Panc1 (cell line): ENCODE results near the gene MED12L. TPM values are rescaled to one million over a fixed set of nuclear protein-coding genes. Genes with fewer than 3 reads are reported as not detected.

Source experiments
- ATAC-seq: fragments of 200-7000 bp; cut with Tn5 transposase; 2 replicates; pipeline ENCODE4 v1.9.1; 2020; ENCODE audit warnings: mild to moderate bottlenecking, moderate library complexity
- BruUV-seq: library from RNA; stranded (reverse); fragments of 400-500 nt; replicated peaks from 2 replicates; lab custom pipeline; 2021; lab: Mats Ljungman, UMichigan
- CTCF ChIA-PET: fragments of 300-600 bp; sonication (Branson Sonifier 250); formaldehyde crosslinking; loops from one replicate; lab custom pipeline; 2022; ENCODE audit warnings: antibody characterized with exemption; lab: Charles Lee
- POLR2A ChIA-PET: fragments of 300-600 bp; sonication (Branson Sonifier 250); formaldehyde crosslinking; loops from one replicate; lab custom pipeline; 2022; ENCODE audit warnings: antibody characterized with exemption; lab: Charles Lee
- DNase-seq: peaks from one replicate; pipeline ENCODE4 v3.0.0-alpha.2; 2010; ENCODE audit warnings: low read depth, low spot score
- H3K27ac ChIP-seq: 2 replicates; pipeline ENCODE4 v1.5.1; 2011; ENCODE audit warnings: mild to moderate bottlenecking, low read length, inconsistent platforms
- H3K27me3 ChIP-seq: fragments of 200-500 bp; sonication (Bioruptor generic); 2 replicates; pipeline ENCODE4 v1.6.0; 2014; ENCODE audit warnings: low read length, inconsistent platforms; ENCODE audit not compliant: control insufficient read depth, insufficient read depth
- H3K36me3 ChIP-seq: fragments of 200-500 bp; sonication (Bioruptor generic); 2 replicates; pipeline ENCODE4 v1.5.1; 2014; ENCODE audit warnings: inconsistent platforms, mild to moderate bottlenecking, low read length, moderate library complexity; ENCODE audit not compliant: control insufficient read depth, insufficient read depth
- H3K4me1 ChIP-seq: 2 replicates; pipeline ENCODE4 v1.5.1; 2011; ENCODE audit warnings: inconsistent platforms, mild to moderate bottlenecking, low read length, moderate library complexity; ENCODE audit not compliant: control insufficient read depth, insufficient read depth
- H3K4me3 ChIP-seq, 2 experiments: 2 replicates each; pipeline ENCODE4 v1.5.1; 2011 to 2012; ENCODE audit warnings: low read depth in 2 of 2, low read length in 2 of 2, mild to moderate bottlenecking in 2 of 2, inconsistent platforms in 1 of 2, moderate library complexity in 1 of 2
- H3K9me3 ChIP-seq: fragments of 200-500 bp; sonication (Bioruptor generic); 2 replicates; pipeline ENCODE4 v1.5.1; 2014; ENCODE audit warnings: low read depth, mild to moderate bottlenecking, inconsistent platforms, low read length, moderate library complexity; ENCODE audit not compliant: control insufficient read depth, insufficient read depth
- POLR2AphosphoS5 ChIP-seq: IDR thresholded peaks from 2 replicates; pipeline ENCODE4 v1.6.1; 2012; ENCODE audit warnings: mild to moderate bottlenecking, low read depth, low read length, moderate library complexity
- SIN3A ChIP-seq: IDR thresholded peaks from 2 replicates; pipeline ENCODE4 v1.6.1; 2012; ENCODE audit warnings: low read depth, mild to moderate bottlenecking, low read length, moderate library complexity, borderline replicate concordance; ENCODE audit not compliant: insufficient read depth
- TCF7L2 ChIP-seq: IDR thresholded peaks from 2 replicates; pipeline ENCODE4 v1.6.1; 2011; ENCODE audit warnings: mild to moderate bottlenecking, low read depth, low read length, inconsistent platforms
- in situ Hi-C: cut with HindIII; loops from 2 replicates; pipeline ENCODE4 v1.10.0; 2016; ENCODE audit warnings: low sequenced_read_pairs, low pct_unique_long_range_greater_than_20kb
- intact Hi-C: fragments of 100-400 bp; cut with micrococcal nuclease; formaldehyde crosslinking; loops from one replicate; pipeline ENCODE4 v1.10.0; 2022; ENCODE audit not compliant: unreplicated experiment
- total RNA-seq: library from RNA; stranded (reverse); gene quantifications from one replicate; pipeline ENCODE4 v1.2.1, GENCODE V29; 2021; ENCODE audit not compliant: unreplicated experiment
- TF ChIP-seq, protein P1 (sequence below): fragments of 450-650 bp; IDR thresholded peaks from 2 replicates; pipeline ENCODE4 v1.5.1; 2017; ENCODE audit warnings: mild to moderate bottlenecking
- TF ChIP-seq, protein P2 (sequence below), 2 experiments: IDR thresholded peaks; 2 replicates each; pipeline ENCODE4 v1.6.1; 2011 to 2012; ENCODE audit warnings: low read depth in 2 of 2, control low read depth in 1 of 2, low read length in 1 of 2, mild to moderate bottlenecking in 1 of 2, moderate library complexity in 1 of 2; ENCODE audit not compliant: insufficient read depth in 1 of 2

Gene MED12L
- total RNA-seq, 1 experiment from 2014 or later, result 2.8 TPM

- no peaks in the 10 kb centered on the region for H3K36me3 ChIP-seq
- no peak for ATAC-seq
- H3K27me3 ChIP-seq, result peaks cover 4% of the 10 kb centered on the region; the same call in 1 of the 2 replicates
- TF ChIP-seq POLR2AphosphoS5, result no peak
- TF ChIP-seq, protein P1, sequence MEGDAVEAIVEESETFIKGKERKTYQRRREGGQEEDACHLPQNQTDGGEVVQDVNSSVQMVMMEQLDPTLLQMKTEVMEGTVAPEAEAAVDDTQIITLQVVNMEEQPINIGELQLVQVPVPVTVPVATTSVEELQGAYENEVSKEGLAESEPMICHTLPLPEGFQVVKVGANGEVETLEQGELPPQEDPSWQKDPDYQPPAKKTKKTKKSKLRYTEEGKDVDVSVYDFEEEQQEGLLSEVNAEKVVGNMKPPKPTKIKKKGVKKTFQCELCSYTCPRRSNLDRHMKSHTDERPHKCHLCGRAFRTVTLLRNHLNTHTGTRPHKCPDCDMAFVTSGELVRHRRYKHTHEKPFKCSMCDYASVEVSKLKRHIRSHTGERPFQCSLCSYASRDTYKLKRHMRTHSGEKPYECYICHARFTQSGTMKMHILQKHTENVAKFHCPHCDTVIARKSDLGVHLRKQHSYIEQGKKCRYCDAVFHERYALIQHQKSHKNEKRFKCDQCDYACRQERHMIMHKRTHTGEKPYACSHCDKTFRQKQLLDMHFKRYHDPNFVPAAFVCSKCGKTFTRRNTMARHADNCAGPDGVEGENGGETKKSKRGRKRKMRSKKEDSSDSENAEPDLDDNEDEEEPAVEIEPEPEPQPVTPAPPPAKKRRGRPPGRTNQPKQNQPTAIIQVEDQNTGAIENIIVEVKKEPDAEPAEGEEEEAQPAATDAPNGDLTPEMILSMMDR, result no peak
- TF ChIP-seq SIN3A, result no peak
- TF ChIP-seq TCF7L2, result no peak
- TF ChIP-seq, protein P2, sequence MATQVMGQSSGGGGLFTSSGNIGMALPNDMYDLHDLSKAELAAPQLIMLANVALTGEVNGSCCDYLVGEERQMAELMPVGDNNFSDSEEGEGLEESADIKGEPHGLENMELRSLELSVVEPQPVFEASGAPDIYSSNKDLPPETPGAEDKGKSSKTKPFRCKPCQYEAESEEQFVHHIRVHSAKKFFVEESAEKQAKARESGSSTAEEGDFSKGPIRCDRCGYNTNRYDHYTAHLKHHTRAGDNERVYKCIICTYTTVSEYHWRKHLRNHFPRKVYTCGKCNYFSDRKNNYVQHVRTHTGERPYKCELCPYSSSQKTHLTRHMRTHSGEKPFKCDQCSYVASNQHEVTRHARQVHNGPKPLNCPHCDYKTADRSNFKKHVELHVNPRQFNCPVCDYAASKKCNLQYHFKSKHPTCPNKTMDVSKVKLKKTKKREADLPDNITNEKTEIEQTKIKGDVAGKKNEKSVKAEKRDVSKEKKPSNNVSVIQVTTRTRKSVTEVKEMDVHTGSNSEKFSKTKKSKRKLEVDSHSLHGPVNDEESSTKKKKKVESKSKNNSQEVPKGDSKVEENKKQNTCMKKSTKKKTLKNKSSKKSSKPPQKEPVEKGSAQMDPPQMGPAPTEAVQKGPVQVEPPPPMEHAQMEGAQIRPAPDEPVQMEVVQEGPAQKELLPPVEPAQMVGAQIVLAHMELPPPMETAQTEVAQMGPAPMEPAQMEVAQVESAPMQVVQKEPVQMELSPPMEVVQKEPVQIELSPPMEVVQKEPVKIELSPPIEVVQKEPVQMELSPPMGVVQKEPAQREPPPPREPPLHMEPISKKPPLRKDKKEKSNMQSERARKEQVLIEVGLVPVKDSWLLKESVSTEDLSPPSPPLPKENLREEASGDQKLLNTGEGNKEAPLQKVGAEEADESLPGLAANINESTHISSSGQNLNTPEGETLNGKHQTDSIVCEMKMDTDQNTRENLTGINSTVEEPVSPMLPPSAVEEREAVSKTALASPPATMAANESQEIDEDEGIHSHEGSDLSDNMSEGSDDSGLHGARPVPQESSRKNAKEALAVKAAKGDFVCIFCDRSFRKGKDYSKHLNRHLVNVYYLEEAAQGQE (IDR thresholded peaks at IDR 0.05; ENCODE audit: insufficient read depth in 1 of 2, low read depth in 2 of 2, low read length in 1 of 2), result no peak
- no TSS peak for BruUV-seq
- H3K4me3 ChIP-seq, result no peak overlapping the region
- intact Hi-C loops (no loop called here), in situ Hi-C loops (no loop called here)
- ChIA-PET POLR2A (no interaction called here), CTCF (no interaction called here)
- H3K27ac ChIP-seq, result no peak overlapping the region
- DNase-seq, result no peak
- H3K9me3 ChIP-seq, result no peaks in the 10 kb centered on the region
- H3K4me1 ChIP-seq, result no peaks in the 10 kb centered on the region
Measured at GRCh38 chr3:151096716-151097115, 11.3 kb downstream of the MED12L start.

DNA sequence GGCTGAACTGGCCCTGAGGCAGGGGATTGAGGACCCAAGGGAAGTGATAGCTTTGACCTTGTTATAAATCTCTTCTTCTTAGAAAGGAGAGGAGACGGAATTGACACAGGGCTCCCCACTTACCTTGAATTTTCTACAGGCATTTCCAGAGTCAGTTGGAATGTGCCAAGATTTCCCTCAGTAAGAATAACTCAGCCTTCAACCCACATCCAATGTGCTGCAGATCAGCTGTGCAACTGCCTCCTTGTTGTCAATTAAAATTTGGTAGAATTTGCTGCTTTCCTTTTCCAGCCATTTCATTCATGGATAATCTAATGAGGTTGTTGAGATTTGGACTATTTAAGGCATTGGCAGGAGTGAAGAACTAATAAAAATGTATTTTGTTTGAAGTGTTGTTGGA lies 14.6 kb downstream of the MED12L start:
- DNase-seq (no peak), ATAC-seq (no peak)
- BruUV-seq, result no TSS peak
- TF ChIP-seq, protein P1, result no peak
- no peak for TF ChIP-seq TCF7L2
- TF ChIP-seq SIN3A, result no peak
- TF ChIP-seq, protein P2 (IDR thresholded peaks at IDR 0.05; ENCODE audit: insufficient read depth in 1 of 2, low read depth in 2 of 2, low read length in 1 of 2), result no peak
- no peak for TF ChIP-seq POLR2AphosphoS5
- Histone ChIP-seq H3K27ac (no peak overlapping the region), H3K4me3 (no peak overlapping the region), H3K36me3 (no peaks in the 10 kb centered on the region), H3K27me3 (peaks cover 6% of the 10 kb centered on the region; the same call in 1 of the 2 replicates), H3K4me1 (no peaks in the 10 kb centered on the region), H3K9me3 (no peaks in the 10 kb centered on the region)
- POLR2A ChIA-PET, result no interaction called here
- in situ Hi-C loops, result no loop called here
- CTCF ChIA-PET, result no interaction called here
- intact Hi-C loops, result no loop called here
